Measurements from ENCODE around the gene CYP1A1. TPM values are rescaled to one million over a fixed set of nuclear protein-coding genes. Genes with fewer than 3 reads are reported as not detected.

The CYP1A1 gene
- total and polyA plus RNA-seq, 2 of the 4 experiments (the other 2 are of a cell fraction) = under 0.01 to 0.03 TPM

DNA sequence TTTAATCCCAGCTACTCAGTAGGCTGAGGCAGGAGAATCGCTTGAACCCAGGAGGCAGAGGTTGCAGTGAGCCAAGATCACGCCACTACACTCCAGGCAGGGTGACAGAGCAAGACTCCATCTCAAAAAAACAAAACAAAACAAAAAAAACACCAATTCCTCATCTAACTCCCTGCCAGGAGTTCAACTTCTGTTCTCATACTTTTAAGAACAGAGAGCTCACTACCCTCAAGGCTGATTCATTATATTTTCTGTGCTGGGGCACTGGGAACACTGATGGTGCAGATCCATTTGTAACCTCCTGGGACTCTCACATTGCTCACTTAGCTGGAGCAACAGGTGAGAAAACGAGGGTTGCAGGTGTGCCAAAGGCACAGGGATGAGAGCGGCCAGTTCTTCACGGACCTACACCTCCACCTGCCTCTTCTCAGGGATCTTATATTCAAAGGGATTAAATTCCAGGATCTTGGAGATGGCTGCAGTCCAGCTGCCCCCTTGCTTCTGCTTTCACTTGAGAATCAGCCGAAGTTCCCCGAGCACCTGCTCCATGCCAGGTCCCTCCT is 44.2 kb upstream of the CYP1A1 start:
- Histone ChIP-seq H3K14ac (replicated peaks; ENCODE audit: low read depth, low read length) (no peak overlapping the region), H4K8ac (ENCODE audit: low read depth in 2 of 2, low read length in 2 of 2) (no peak overlapping the region), H3K4me1 (ENCODE audit: control insufficient read depth, insufficient read depth, low read length) (no peaks in the 10 kb centered on the region), H3K4me3 (ENCODE audit: insufficient read depth, low read depth, low read length) (no peak overlapping the region), H3K27ac (ENCODE audit: insufficient read depth, low read length) (no peak overlapping the region), H4K20me1 (ENCODE audit: insufficient read depth, low read length) (no peaks in the 10 kb centered on the region), H4K91ac (ENCODE audit: insufficient read depth, low read depth, low read length) (no peak overlapping the region), H3K18ac (ENCODE audit: low read depth, low read length) (no peak overlapping the region), H3K36me3 (ENCODE audit: control insufficient read depth, insufficient read depth, low read length) (no peaks in the 10 kb centered on the region), H2BK15ac (ENCODE audit: low read depth, low read length) (no peak overlapping the region), H2BK20ac (ENCODE audit: low read depth, low read length) (no peak overlapping the region), H2AK9ac (replicated peaks; ENCODE audit: low read depth, low read length, poor library complexity) (no peak overlapping the region), H2AK5ac (ENCODE audit: low read depth, low read length) (no peak overlapping the region), H3K27me3 (ENCODE audit: control insufficient read depth, insufficient read depth, low read length) (peaks cover 11% of the 10 kb centered on the region; the same call in 1 of the 2 replicates), H2BK120ac (ENCODE audit: low read depth, low read length) (no peak overlapping the region), H4K5ac (ENCODE audit: low read depth, low read length) (no peak overlapping the region), H3K79me1 (ENCODE audit: low read depth in 1 of 2, low read length in 2 of 2) (no peaks in the 10 kb centered on the region), H2BK5ac (ENCODE audit: low read depth, low read length, poor library complexity, severe bottlenecking) (no peak overlapping the region), H2AFZ (replicated peaks; ENCODE audit: low read length, poor library complexity) (no peak overlapping the region), H3K4ac (ENCODE audit: low read depth, low read length) (no peak overlapping the region), H3K56ac (ENCODE audit: extremely low read depth, insufficient read depth, low read length) (no peak overlapping the region), H3K4me2 (ENCODE audit: low read depth, low read length) (no peak overlapping the region), H3K9me1 (ENCODE audit: insufficient read depth, low read length) (no peaks in the 10 kb centered on the region), H3K9me3 (ENCODE audit: control insufficient read depth, insufficient read depth, low read length) (no peaks in the 10 kb centered on the region), H3K23ac (ENCODE audit: low read depth, low read length) (no peak overlapping the region; the same call in 1 of the 2 replicates), H3K9ac (ENCODE audit: low read depth, low read length) (no peak overlapping the region)
- in situ Hi-C loops (cut with MboI; ENCODE audit: low sequenced_read_pairs) (loop anchor here (5.0 to 10.0 kb wide), 3 partner anchors 132 to 395 kb away; no protein-coding TSS in a partner anchor), dilution Hi-C loops (cut with HindIII; ENCODE audit: low sequenced_read_pairs, unreplicated experiment) (no loop called here), intact Hi-C loops (cut with micrococcal nuclease) (loop anchor here (1.0 to 5.0 kb wide), 4 partner anchors 66 to 433 kb away; partner anchors contain the start of gene C15orf39)
- POLR2A ChIA-PET (ENCODE audit: unreplicated experiment) = no interaction called here
- ATAC-seq (ENCODE audit: low read depth) (no peak), DNase-seq (no peak)
- TF ChIP-seq RAD21 (IDR thresholded peaks at IDR 0.05; ENCODE audit: low read length) (no peak), CEBPB (IDR thresholded peaks at IDR 0.05; ENCODE audit: low read depth, low read length) (no peak), MXI1 (IDR thresholded peaks at IDR 0.05; ENCODE audit: borderline replicate concordance, low read depth, low read length) (no peak), RCOR1 (IDR thresholded peaks at IDR 0.05; ENCODE audit: insufficient replicate concordance, low read length) (no peak), SMC3 (IDR thresholded peaks at IDR 0.05; ENCODE audit: low read depth, low read length) (no peak), CHD1 (IDR thresholded peaks at IDR 0.05; ENCODE audit: low read depth, low read length) (no peak), BHLHE40 (IDR thresholded peaks at IDR 0.05; ENCODE audit: low read depth, low read length) (no peak), MAZ (IDR thresholded peaks at IDR 0.05; ENCODE audit: borderline replicate concordance, low read depth, low read length) (no peak), FOS (IDR thresholded peaks at IDR 0.05; ENCODE audit: low read depth, low read length) (no peak), NFE2L2 (IDR thresholded peaks at IDR 0.05; ENCODE audit: low read depth, low read length) (no peak), POLR2A (IDR thresholded peaks at IDR 0.05; ENCODE audit: low read depth, low read length) (no peak), RFX5 (IDR thresholded peaks at IDR 0.05; ENCODE audit: low read depth, low read length) (no peak)
- TF ChIP-seq, protein P1, sequence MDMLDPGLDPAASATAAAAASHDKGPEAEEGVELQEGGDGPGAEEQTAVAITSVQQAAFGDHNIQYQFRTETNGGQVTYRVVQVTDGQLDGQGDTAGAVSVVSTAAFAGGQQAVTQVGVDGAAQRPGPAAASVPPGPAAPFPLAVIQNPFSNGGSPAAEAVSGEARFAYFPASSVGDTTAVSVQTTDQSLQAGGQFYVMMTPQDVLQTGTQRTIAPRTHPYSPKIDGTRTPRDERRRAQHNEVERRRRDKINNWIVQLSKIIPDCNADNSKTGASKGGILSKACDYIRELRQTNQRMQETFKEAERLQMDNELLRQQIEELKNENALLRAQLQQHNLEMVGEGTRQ (IDR thresholded peaks at IDR 0.05; ENCODE audit: low read depth, low read length) = no peak
- TF ChIP-seq, protein P2, sequence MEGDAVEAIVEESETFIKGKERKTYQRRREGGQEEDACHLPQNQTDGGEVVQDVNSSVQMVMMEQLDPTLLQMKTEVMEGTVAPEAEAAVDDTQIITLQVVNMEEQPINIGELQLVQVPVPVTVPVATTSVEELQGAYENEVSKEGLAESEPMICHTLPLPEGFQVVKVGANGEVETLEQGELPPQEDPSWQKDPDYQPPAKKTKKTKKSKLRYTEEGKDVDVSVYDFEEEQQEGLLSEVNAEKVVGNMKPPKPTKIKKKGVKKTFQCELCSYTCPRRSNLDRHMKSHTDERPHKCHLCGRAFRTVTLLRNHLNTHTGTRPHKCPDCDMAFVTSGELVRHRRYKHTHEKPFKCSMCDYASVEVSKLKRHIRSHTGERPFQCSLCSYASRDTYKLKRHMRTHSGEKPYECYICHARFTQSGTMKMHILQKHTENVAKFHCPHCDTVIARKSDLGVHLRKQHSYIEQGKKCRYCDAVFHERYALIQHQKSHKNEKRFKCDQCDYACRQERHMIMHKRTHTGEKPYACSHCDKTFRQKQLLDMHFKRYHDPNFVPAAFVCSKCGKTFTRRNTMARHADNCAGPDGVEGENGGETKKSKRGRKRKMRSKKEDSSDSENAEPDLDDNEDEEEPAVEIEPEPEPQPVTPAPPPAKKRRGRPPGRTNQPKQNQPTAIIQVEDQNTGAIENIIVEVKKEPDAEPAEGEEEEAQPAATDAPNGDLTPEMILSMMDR (conservative IDR thresholded peaks at IDR 0.05; ENCODE audit: low read depth, low read length) = no peak
- CTCF ChIA-PET = interaction anchor here (0.6 to 3.9 kb wide), 14 partner anchors 8 to 926 kb away, joined by 3 to 21 read pairs (median 5); no protein-coding TSS in a partner anchor
- 90% methylated on average over 2 of the region's 7 CpGs; no CpG with 5 or more reads in 1 of the 2 experiments for WGBS, 2 experiments (ENCODE audit: extremely low coverage in 2 of 2, insufficient read length in 1 of 2)
- no TSS peak for BruUV-seq (replicated peaks)

All from IMR-90 (cell line).